ENCODE measurements around the gene SHC3.

The SHC3 gene

GRCh38 chr9:89051421-89052025 lies 127.1 kb downstream of the SHC3 start:
- TF ChIP-seq, protein P1, sequence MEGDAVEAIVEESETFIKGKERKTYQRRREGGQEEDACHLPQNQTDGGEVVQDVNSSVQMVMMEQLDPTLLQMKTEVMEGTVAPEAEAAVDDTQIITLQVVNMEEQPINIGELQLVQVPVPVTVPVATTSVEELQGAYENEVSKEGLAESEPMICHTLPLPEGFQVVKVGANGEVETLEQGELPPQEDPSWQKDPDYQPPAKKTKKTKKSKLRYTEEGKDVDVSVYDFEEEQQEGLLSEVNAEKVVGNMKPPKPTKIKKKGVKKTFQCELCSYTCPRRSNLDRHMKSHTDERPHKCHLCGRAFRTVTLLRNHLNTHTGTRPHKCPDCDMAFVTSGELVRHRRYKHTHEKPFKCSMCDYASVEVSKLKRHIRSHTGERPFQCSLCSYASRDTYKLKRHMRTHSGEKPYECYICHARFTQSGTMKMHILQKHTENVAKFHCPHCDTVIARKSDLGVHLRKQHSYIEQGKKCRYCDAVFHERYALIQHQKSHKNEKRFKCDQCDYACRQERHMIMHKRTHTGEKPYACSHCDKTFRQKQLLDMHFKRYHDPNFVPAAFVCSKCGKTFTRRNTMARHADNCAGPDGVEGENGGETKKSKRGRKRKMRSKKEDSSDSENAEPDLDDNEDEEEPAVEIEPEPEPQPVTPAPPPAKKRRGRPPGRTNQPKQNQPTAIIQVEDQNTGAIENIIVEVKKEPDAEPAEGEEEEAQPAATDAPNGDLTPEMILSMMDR (conservative IDR thresholded peaks at IDR 0.05): no peak
- no peak overlapping the region for H3K27ac ChIP-seq

GRCh38 chr9:89049646-89050045 lies 129.0 kb downstream of the SHC3 start:
- TF ChIP-seq, protein P1 (conservative IDR thresholded peaks at IDR 0.05): no peak
- no peak overlapping the region for H3K27ac ChIP-seq

DNA sequence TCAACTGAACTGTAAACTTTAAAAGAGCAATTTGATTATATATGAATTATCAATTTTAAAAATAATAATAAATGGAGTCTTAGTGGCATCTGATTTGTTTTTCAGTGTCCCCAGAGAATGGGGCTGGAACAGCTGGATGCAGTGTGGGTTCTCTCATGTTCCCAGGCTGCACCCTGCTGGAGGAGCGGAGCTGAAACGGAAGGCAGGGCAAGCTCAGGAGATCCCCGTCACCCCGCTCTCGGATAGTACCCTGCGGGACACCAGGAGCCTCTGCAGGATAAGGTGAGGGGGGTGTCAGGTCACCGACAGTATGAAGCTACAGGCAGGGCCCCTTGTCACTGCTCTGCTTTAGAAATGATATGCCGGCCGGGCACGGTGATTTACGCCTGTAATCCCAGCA lies 130.0 kb downstream of the SHC3 start:
- no peak overlapping the region for H3K27ac ChIP-seq
- TF ChIP-seq, protein P1 (conservative IDR thresholded peaks at IDR 0.05): no peak

DNA sequence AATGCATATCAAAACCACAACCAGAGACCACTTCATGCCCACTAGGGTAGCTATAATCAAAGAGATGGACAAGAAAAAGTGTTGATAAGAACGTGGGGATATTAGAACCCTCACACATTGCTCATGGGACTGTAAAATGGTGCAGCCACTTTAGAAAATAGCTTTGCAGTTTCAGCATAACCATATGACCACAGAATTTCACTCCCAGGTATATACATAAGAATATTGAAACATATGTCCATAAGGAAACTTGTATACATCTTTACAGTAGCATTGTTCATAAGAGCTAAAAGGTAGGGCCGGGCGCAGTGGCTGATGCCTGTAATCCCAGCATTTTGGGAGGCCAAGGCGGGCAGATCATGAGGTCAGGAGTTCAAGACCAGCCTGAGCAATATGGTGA lies 131.0 kb downstream of the SHC3 start:
- TF ChIP-seq, protein P1 (conservative IDR thresholded peaks at IDR 0.05): no peak
- H3K27ac ChIP-seq: no peak overlapping the region

DNA sequence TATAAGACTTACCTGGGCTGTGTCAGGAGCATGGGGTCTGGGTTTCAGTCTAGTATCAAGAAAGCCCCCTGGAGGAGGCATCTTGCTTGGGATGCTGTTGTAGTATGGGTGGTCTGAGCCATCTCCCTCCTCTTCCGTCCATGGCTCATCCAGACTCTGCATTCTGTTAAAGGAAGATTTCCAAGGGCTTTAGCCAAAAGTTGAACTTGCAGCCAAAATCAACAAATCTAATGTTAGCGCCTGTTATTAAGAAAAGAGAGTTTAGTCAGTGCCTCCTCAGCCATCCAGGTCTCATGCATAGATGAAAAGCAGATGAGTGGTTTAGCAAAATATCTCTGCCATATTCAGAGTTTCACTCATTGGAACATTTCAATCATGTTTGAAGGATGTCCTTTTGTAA lies 131.8 kb downstream of the SHC3 start:
- no peak overlapping the region for H3K27ac ChIP-seq
- TF ChIP-seq, protein P1 (conservative IDR thresholded peaks at IDR 0.05): no peak

- H3K27ac ChIP-seq: no peak overlapping the region
- TF ChIP-seq, protein P1 (conservative IDR thresholded peaks at IDR 0.05): no peak
These were observed 133.7 kb downstream of the SHC3 start for GRCh38 chr9:89044881-89045280.

- TF ChIP-seq, protein P1 (conservative IDR thresholded peaks at IDR 0.05): no peak
- no peak overlapping the region for H3K27ac ChIP-seq
These were observed 134.5 kb downstream of the SHC3 start for GRCh38 chr9:89044104-89044503.

All from VCaP (cell line).